ENCODE data around the gene MED27.
A peak's percentile ranks its signal among the peaks of the same experiment; 100 is the strongest.

The MED27 gene

DNA sequence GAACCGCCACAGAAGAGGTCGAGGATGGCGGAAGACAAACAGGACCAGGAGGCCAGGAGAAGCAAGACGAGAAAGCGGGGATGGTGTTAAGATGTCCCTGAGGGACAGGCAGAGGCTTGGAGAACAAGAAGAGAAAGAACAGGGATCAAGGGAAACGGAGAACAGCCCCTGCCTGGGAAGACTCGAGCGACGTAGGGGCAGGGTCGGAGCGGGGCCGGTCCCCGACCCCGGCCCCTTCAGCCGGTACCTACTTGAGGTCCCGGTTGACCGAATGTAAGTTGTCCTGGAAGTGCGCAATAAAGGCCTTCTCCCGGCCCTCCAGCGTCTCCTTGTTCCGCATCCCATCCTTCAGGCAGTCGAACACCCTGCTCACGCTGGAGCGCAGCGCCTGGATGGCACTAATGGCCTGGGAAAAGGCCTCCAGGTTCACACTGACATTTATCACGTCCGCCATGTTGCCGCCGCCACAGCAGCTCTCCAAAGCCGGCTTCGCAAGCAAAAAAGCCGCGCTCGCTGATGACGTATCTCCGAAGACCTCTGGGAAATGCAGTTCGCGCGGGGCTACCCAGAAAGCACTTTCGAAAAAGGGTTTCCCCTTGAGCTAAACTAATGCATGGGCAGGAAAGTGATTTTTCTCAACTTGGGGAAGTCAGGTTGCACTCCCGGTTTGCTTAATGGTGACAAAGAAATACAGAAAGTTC lies at the start of gene MED27:
Gene MED27, minus strand, starts transcription at position 477 of the 701 bp plus-strand sequence. Its CDS starts 23 bp downstream, at position 454.
- DNase-seq: peak; percentile 73

DNA sequence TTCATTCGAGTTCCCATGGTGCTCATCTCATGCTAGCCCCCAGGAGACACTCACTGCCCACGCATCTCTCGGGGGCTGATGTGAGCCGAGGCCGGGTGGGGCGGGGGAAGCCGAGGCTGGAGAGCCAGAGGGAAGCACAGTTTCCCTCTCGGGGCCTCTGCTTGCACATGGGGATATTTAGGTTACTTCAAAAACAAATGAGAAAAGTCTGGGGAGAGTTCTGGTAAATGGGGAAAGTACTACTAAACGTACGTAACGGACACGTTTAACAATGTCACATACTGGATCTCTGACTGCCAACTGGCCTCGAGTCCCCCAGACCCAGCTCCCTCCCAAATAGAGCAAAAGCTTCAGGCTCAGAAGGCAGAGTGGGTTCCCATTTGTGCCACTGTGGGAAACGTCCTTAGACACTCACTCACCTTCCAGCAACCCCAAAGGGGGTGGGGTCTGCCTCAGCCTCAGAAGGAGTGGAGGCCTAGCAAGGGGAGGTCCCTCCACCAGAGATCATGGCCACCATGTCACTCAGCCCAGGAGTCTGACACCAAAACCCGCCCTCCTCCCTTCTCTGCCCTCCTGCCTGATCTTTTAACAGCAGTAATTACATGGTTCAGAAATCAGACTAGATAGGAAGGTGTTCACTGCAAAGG lies 48.3 kb upstream of the MED27 start:
- no peak for DNase-seq

GRCh38 chr9:132126680-132127236 lies 47.1 kb upstream of the MED27 start:
- no peak for DNase-seq

DNA sequence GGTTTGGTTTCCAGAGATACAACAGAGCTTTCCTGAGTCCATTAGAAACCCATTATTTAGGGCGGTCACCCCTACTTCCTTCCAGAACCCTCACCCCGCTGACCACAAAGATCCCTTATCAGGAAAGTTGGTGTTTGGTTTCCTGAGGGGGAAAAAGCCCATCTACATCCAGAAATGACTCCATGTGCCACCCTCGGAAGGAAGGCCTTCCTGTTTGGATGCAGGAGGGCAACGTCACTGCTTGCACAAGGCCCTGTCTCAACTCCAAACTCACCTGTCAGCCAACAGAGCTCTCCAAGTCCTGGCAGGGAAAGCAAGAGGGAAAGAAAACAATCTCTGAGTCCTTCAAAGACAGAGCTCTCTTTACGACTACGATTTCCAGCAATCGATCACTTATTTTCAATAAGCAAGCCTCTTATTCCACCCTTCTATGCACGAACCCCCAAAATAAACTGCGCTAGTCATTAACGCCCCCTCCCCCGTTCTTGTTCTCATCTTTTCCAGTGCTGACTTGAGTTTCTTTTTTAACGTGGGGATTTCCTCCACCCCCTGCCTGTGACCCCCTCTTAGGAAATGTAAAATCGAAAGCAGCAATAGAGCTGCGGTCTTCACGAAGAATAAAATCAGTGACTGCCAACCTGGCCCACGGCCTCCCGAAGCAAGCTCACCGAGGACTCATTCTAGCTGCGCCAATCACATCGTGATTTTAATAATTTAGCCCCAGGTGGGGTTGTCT lies 46.4 kb upstream of the MED27 start:
- no peak for DNase-seq

GRCh38 chr9:132125361-132125760 lies 45.7 kb upstream of the MED27 start:
- DNase-seq: no peak

GRCh38 chr9:132124800-132125199 lies 45.1 kb upstream of the MED27 start:
- DNase-seq: no peak

GRCh38 chr9:132121021-132121420 lies 41.4 kb upstream of the MED27 start:
- no peak for DNase-seq

DNA sequence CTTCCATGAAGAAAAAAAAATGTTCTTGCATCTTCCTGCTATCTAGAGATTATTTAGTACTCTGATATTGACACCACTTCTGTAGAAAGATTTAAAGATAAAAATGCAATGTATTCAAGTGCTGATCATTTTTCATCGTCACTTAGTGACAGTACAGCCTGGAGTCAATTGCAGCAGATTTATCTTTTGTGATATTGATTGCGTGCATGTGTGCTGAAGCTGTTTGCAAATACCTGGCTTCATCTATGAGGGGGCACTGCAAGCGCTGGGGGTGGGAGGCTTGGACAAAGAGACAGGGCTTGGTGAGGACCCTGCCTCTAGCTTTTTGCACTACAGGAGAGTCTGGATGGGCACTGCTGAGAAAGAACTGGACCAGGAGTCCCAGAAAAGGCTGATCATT lies 38.0 kb upstream of the MED27 start:
- DNase-seq: no peak

DNA sequence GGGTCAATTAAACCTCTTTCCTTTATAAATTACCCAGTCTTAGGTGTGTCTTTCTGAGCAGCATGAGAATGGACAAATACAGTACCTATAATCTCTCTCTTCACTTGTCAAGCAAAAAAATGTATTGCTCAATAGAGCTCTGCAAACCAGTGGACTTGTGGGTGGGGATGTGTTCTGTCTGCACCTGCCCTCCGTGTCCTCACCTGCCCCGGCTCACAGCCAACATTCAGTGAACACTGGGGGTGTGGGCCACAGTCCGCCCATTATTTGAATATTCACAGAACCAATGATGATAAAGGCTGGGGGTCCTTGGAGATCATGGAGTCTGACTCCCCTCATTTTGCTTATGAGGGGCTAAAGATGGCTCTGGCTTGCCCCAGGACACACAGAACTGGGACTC lies 36.9 kb upstream of the MED27 start:
- no peak for DNase-seq

GRCh38 chr9:132114102-132114707 lies 34.5 kb upstream of the MED27 start:
- no peak for DNase-seq

DNA sequence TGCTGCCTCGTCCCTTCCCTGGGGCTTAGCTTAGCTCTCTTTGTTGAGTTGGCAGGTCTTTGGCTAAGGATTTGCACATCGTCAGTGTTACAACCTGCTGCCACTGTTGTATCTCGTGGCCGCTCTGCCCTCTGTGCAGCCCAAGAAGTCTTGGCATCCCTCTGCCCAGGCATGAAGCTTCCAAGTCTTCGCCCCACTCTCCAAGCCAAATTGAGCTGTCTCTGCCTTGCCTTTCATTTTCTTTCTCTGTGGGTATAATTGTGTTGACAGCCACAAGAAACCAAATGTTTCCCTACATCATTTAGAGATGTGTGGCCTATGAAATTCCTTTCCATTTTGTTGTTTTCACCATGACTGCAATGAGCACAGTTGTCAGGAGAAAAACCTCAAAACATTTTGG lies 29.6 kb upstream of the MED27 start:
- no peak for DNase-seq

GRCh38 chr9:132108728-132109127 lies 29.1 kb upstream of the MED27 start:
- DNase-seq: no peak

DNA sequence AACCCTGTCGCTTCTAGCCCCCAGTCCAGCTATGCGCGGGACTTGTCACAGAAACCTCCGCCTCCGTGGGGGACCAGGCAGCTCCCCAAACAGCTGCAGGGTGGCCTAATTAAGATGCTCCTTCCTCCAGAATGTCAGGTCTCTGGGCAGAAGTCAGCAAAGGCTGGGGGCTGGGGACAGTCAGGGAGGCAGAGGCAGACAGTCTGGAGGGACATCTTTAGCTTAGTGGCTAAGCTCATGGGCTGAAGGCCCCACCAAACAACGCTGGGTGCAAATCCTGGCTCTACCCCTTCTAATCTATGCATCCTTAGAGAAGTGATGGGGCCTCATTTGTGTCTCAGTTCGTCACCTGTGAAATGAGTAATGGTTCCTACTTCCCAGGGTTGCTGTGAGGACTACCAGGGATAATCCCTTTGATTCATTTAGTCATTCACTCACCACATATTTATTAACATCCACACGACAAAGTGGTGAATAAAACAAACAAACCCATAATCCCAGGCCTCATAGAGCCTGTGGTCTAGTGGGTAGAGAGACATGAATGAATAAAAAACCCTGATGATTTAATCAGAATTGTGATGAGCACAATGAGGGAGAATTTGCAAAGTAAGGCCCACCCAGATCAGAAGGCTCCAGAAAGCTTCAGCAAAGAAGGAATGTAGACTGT lies 20.2 kb upstream of the MED27 start:
- DNase-seq: no peak

- no peak for DNase-seq
Measured at GRCh38 chr9:132099167-132099566, 19.5 kb upstream of the MED27 start.

GRCh38 chr9:132094314-132094791 lies 14.7 kb upstream of the MED27 start:
- peak; percentile 42 for DNase-seq

- no peak for DNase-seq
Measured at GRCh38 chr9:132090771-132091170, 11.1 kb upstream of the MED27 start.

GRCh38 chr9:132087438-132088030 lies 7.9 kb upstream of the MED27 start:
- no peak for DNase-seq

- no peak for DNase-seq
Measured at GRCh38 chr9:132082188-132082587, 2.5 kb upstream of the MED27 start.

DNA sequence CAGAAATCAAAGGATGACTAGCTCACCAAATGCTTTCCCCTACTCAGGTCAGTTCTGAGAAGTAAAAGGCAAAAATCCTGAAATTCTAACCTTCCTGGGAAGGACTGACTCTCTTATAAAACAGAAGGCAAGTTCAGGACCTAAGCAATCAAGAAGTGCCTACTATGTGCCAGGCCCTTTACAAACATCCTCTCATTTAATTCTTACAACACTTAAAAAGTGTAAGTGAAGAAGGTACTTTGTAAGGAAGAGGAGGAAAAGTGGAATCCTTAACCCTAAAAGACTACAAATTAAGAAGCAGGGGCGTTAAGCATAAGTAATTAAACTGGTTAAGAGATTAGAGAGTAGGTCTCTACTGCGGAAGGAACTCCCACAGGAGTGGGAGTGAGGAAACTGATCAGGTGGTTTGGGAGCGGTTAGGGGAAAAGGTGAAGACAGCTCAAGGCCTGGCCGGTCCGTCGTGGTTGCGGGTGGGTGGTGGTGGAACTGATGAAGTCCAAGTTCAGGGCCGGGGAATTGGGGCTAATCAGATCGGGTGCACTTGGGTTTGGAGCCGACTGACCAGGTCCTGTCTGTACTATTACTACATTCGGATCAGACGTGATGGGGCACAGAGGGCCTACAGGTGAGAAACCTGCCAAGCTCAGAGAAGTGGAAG lies 839 bp downstream of the MED27 start:
- no peak for DNase-seq

- DNase-seq: no peak
Measured at GRCh38 chr9:132077881-132078698, 1.6 kb downstream of the MED27 start.

GRCh38 chr9:132075853-132076252 lies 3.8 kb downstream of the MED27 start:
- no peak for DNase-seq

Measured in NCI-H1694 treated with DMSO at 0.1 percent for 48 hours (cell line).